GM18517 (cell line): Measurements from ENCODE around the gene P2RY6.
"Not testable (repeated sequence)": the region's sequence is repeated elsewhere in the genome, so short reads cannot be mapped to it uniquely, and the experiment has no call there.

Experiments
- ATAC-seq: cut with Tn5 transposase; IDR thresholded peaks from one replicate; pipeline ENCODE4 v1.9.1; 2021; ENCODE audit warnings: mild to moderate bottlenecking, moderate library complexity; ENCODE audit not compliant: unreplicated experiment

The P2RY6 gene

GRCh38 chr11:73274191-73274590, 2.1 kb downstream of the P2RY6 start:
- ATAC-seq = not testable (repeated sequence)

GRCh38 chr11:73274722-73275380, 2.7 kb downstream of the P2RY6 start:
- no peak for ATAC-seq

GRCh38 chr11:73275381-73275750, 3.2 kb downstream of the P2RY6 start:
- ATAC-seq = no peak

- ATAC-seq = no peak
These were observed 5.3 kb downstream of the P2RY6 start for GRCh38 chr11:73277467-73277866.

GRCh38 chr11:73280626-73281025, 8.5 kb downstream of the P2RY6 start:
- ATAC-seq = no peak

GRCh38 chr11:73281201-73281741, 9.1 kb downstream of the P2RY6 start:
- ATAC-seq = no peak

GRCh38 chr11:73281796-73282660, 9.9 kb downstream of the P2RY6 start:
- ATAC-seq = no peak

GRCh38 chr11:73283276-73284000, 11.3 kb downstream of the P2RY6 start:
- ATAC-seq = no peak

- no peak for ATAC-seq
These were observed 12.0 kb downstream of the P2RY6 start for GRCh38 chr11:73284106-73284505.

- no peak for ATAC-seq
These were observed 13.6 kb downstream of the P2RY6 start for GRCh38 chr11:73285721-73286120.

- ATAC-seq = no peak
These were observed 14.2 kb downstream of the P2RY6 start for GRCh38 chr11:73286240-73286810.

- ATAC-seq = no peak
These were observed 15.4 kb downstream of the P2RY6 start for GRCh38 chr11:73287400-73288101.

- ATAC-seq = no peak
These were observed 16.2 kb downstream of the P2RY6 start for GRCh38 chr11:73288192-73288872.

GRCh38 chr11:73288873-73289707, 17.0 kb downstream of the P2RY6 start:
- ATAC-seq = peak; percentile 78

- ATAC-seq = no peak
These were observed 18.4 kb downstream of the P2RY6 start for GRCh38 chr11:73290536-73290935.

- ATAC-seq = no peak
These were observed 19.1 kb downstream of the P2RY6 start for GRCh38 chr11:73291196-73291595.

- no peak for ATAC-seq
These were observed 19.8 kb downstream of the P2RY6 start for GRCh38 chr11:73291781-73292524.

- no peak for ATAC-seq
These were observed 20.4 kb downstream of the P2RY6 start for GRCh38 chr11:73292525-73292894.
